D721Med (cell line): ENCODE data around the gene PSMG4.

Experiments used
- DNase-seq: peaks from one replicate; pipeline ENCODE4 v3.0.0; 2011; ENCODE audit warnings: low spot score; ENCODE audit not compliant: insufficient read length
- FAIRE-seq: peaks from 2 replicates; lab custom pipeline; 2011; peaks lifted over from hg19 to GRCh38; lab: Jason Lieb, UNC
- CTCF ChIP-seq: IDR thresholded peaks from 2 replicates; pipeline ENCODE4 v1.5.1; 2012; ENCODE audit warnings: mild to moderate bottlenecking, control low read depth; ENCODE audit not compliant: insufficient read depth; ENCODE audit errors: missing control alignments

The PSMG4 gene

GRCh38 chr6:3277251-3277650 is 18.5 kb downstream of the PSMG4 start:
- TF ChIP-seq CTCF, result no peak
- FAIRE-seq (no peak), DNase-seq (no peak)

GRCh38 chr6:3277851-3278416 is 19.2 kb downstream of the PSMG4 start:
- TF ChIP-seq CTCF, result no peak
- DNase-seq (no peak), FAIRE-seq (no peak)

- DNase-seq, result no peak
- TF ChIP-seq CTCF, result no peak
- no peak for FAIRE-seq
These were observed 19.9 kb downstream of the PSMG4 start for GRCh38 chr6:3278691-3279090.

GRCh38 chr6:3280091-3280490 is 21.3 kb downstream of the PSMG4 start:
- FAIRE-seq, result no peak
- TF ChIP-seq CTCF, result no peak

GRCh38 chr6:3280866-3281465 is 22.2 kb downstream of the PSMG4 start:
- DNase-seq (no peak), FAIRE-seq (no peak)
- TF ChIP-seq CTCF, result no peak

More at GRCh38 chr6:3280091-3280490, 21.3 kb downstream of the PSMG4 start:
- DNase-seq, result no peak

GRCh38 chr6:3281631-3282475 is 23.1 kb downstream of the PSMG4 start:
- DNase-seq (no peak), FAIRE-seq (no peak)
- no peak for TF ChIP-seq CTCF
